ENCODE data around the gene TMEM164. TPM values are rescaled to one million over a fixed set of nuclear protein-coding genes. Genes with fewer than 3 reads are reported as not detected.

Gene TMEM164
- total RNA-seq, 1 donor from 2014 or later, result 25.5 TPM

GRCh38 chrX:110208092-110208491 is 205.2 kb downstream of the TMEM164 start:
- DNase-seq (ENCODE audit: low spot score), result no peak

GRCh38 chrX:110210417-110211139 is 207.7 kb downstream of the TMEM164 start:
- DNase-seq (ENCODE audit: low spot score), result no peak

- no peak for DNase-seq (ENCODE audit: low spot score)
These were observed 208.4 kb downstream of the TMEM164 start for GRCh38 chrX:110211340-110211739.

DNA sequence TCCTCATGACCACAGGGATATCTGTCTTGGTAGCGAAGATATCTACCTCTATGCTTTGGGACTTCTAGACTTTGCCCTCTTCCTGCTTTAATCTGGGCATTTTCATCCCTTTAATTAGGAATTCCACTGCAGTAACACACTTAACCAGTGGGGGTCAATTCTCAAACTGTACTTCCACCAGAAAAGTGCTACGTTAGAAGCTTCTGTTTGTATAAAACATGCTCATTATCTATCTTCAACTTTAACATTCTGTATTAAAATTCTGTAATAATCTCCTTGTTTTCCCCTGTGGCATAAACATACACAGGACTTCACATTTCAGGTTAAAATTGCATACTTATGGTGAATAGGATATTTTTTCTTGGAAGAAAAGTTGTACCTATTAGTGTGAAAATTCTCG is 209.4 kb downstream of the TMEM164 start:
- no peak for DNase-seq (ENCODE audit: low spot score)

- no peak for DNase-seq (ENCODE audit: low spot score)
These were observed 210.3 kb downstream of the TMEM164 start for GRCh38 chrX:110213183-110213582.

- no peak for DNase-seq (ENCODE audit: low spot score)
These were observed 211.8 kb downstream of the TMEM164 start for GRCh38 chrX:110214684-110215083.

- DNase-seq (ENCODE audit: low spot score), result no peak
These were observed 212.5 kb downstream of the TMEM164 start for GRCh38 chrX:110215411-110215810.

DNA sequence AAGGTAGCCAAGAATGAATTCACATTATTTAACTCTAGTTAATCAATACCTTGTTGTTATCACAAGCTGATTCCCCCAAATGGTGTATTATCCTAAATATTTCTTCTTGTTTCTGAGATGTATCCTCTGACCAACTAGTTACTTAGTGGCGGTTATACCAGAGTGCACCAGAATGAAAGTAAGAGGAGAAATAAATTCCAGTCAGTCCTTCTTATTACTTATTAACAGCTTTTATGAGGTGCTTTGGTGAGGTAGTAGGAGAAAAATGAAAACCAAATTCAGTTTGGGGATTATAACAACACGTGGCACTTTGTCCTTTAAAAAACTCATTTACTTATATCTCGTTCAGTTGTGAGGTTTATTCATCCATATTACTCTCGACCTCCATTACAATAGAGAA is 213.1 kb downstream of the TMEM164 start:
- DNase-seq (ENCODE audit: low spot score), result no peak

DNA sequence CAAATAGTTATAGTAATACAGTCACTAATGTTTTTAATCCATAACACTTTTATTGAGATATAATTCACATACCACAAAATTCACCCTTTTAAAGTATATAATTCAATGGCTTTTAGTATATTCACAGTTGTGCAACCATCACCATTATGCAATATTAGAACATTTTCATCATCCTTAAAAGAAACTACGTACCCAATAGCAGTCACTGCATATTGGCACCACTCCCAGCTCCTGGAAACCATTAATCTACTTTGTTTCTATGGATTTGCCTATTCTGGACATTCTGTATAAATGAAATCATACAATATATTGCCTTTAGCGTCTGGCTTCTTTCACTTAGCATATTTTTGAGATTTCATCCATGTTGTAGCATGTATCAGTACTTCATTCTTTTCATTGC is 215.7 kb downstream of the TMEM164 start:
- no peak for DNase-seq (ENCODE audit: low spot score)

DNA sequence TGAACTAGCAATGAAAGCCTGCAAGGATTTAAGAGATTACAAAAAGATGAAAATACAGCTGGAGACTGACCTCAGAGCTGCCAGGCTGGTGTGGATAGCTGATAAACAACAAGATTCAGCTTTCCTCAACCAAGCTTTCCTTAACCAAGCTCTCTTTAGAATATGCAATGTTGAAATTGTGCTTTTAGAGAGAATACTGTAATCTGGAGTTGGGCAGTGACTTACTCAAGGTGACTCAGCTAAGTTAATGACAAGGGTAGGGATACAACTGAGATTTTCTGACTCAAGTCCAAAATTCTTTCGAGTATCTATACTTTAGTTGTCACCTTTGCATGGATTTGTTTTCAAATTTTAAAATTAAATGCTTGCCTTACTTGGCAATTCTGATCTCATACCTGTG is 217.0 kb downstream of the TMEM164 start:
- no peak for DNase-seq (ENCODE audit: low spot score)

- no peak for DNase-seq (ENCODE audit: low spot score)
These were observed 219.8 kb downstream of the TMEM164 start for GRCh38 chrX:110222497-110223257.

DNA sequence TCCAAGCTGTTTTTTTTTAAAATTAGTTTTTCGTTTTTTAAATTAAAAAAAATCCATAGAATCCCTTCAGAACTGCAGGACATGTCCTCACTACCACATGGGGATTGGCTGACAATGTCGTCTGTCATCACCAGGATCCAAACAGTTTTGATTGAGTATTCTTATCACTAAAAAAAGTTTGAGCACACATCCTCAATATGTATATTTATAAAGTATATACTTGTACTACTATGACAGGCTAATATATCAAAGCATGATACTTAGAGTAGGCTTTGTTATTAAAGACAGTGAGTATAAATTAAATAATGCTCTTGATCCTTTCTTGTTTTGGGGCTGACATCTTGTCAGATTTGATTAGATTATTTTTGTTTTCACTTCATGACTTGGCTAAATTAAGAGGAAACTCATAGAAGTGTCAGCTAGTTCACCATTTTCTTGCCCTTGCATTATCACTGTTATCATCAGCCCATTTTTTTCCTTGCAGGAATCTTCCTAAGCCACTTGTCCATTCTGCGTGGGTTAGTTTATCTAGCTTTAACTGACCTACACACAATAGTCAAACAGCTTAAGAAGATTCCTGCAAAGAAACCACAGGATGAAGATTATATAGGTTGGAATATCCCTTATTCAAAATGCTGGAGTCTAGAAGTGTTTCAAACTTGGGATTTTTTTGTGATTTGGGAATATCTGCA is 222.2 kb downstream of the TMEM164 start:
- no peak for DNase-seq (ENCODE audit: low spot score)

DNA sequence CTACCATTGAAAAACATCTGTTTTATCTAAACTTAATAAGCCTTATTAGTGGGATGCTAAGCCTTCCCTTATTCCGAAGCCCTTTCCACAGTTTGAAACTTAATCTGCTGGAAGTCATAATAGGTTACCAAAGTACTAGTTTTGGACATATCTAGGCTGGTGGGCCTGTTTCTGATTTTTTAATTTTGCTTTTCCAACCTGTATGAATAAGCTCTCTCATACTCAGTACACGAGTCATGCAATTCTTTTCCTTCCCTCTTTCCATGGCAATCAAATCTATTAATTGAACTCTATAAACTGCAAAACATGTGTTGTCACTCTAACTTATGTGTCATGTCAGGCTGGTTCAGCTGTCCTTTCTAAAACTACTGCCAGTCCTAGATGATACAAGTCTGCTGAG is 224.0 kb downstream of the TMEM164 start:
- no peak for DNase-seq (ENCODE audit: low spot score)
